ENCODE results near the gene HIC1.
A peak's percentile ranks its signal among the peaks of the same experiment; 100 is the strongest.

HIC1 gene

DNA sequence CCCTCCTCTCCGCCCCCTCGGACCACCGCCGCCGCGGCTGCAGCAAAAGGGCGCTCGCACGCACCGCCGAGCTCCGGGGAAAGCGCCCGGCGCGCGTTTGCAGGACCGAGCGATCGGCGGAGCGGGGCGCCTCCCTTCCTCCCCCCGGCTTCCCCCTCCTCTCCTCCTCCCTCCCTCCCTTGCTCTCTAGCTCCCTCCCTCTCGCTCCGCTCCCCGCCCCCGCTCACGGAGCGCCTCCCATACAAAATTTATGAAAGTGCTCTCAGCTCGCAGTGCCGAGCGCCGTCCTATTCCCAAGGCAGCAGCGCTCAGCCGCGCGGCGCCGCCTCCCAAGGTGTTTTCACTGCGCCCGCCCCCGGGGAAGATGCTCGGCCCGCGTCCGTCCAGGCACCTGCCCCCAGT lies 29.7 kb upstream of the HIC1 start, which contains the start of gene RTN4RL1:
Gene RTN4RL1 (minus strand): TSS at position 115 of the 402 bp plus-strand sequence. CDS start 469 bp downstream, outside the sequence.
- DNase-seq: peak in 37 of 56 donors; percentile 18 to 76 (median 54)

DNA sequence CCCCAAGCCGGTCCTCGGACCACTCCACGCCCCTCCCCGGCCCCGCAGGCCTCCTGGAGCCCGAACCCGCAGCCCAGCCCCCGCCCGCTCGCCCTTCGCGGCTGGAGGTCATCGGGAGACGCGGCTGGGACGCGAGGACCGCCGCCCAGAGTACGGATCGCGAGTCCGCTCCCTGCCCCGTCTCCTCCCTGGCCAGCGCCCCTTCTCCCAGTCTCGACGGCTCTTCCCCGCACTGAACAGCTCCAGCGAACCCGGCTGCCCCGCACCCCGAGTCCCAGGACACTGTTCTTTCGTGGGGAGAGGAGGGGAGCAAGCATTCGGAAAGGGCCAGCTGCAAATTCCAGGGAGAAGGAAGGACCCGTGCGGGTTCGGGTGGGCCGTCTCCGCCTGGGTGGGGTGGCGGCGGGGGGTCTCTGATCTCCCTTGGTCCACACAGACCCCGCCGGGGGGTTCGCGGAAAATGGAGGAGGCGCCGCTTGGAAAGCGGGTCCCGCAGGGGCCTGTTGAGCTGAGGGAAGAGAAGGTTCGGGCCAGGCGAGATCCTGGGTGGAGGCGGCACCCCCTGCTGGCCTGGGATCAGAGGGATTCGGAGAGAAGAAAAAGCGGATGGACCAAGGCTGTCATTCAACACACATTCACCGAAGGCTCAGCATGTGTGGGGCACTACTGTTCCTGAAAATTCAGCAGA lies 29.1 kb upstream of the HIC1 start:
- DNase-seq: peak in 31 of 56 donors; percentile 7 to 68 (median 36)

- DNase-seq: peak in 11 of 56 donors; percentile 21 to 77 (median 40)
Observed at GRCh38 chr17:2027528-2028233, 27.2 kb upstream of the HIC1 start.

- DNase-seq: no peak
Observed at GRCh38 chr17:2028234-2028614, 26.7 kb upstream of the HIC1 start.

GRCh38 chr17:2028737-2029136 lies 26.2 kb upstream of the HIC1 start:
- peak in 2 of 56 donors; percentile 23 to 27 for DNase-seq

DNA sequence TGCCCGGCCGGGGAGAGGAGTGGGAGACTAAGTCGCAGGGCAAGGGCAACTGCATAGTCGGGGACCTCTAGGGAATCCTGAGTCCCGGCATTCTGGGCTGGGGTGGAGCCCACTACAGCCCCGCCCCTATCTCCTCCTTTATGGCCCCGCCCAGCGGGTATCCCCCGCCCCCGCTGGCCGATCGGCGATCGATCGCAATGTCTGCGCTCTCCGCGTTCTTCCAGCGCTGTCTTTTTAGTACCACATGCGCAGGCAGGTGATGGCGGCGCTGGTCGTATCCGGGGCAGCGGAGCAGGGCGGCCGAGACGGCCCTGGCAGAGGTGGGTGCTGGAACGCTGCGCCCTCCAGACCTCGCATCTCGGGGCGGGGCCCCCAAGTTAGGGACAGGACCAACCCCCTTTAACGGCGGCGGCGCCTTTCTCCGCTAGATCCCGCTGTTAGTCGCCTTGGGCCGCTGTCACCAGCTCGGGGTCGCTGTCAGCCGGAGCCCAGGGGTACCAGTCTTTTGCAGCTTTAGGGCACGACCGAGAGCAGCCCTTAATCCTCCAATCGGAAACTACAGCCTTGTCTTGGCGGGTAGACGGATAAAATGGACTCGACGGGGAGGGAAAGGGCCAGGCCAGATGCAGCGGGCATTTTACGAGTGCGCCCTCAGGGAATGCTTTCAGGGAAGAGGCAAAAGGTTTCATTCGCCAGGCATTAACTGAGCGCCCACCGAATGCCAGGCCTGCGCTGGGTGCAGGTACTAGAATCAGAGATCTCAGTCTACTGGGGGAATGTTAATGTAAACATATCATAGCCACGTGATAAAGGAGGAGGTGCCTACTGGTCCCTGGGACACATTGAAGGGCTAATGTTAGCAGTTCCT lies 24.8 kb upstream of the HIC1 start, which contains the start of gene DPH1:
Gene DPH1 (plus strand): TSS at position 243 of the 868 bp plus-strand sequence. CDS start 17 bp downstream, at position 260.
- DNase-seq: peak in 55 of 56 donors; percentile 25 to 92 (median 79)

DNA sequence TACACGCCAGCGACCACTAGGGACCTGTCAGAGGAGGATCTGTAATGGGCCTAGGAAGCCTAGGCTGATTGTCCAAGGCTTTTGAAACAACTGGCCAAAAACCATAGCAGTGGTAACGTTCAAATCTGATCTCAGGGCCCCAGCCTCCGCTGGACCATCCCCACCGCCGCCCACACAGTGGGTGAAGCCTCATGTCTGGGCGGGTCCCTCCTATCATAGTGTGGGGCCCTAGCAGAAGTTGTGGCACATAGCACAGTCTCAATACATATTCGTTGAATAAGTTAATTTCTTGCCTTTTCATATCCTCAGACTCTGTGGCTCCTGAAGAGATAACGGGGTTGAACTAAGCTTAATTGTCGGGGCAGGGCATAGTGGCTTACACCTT lies 24.1 kb upstream of the HIC1 start:
- peak in 2 of 56 donors; percentile 59 to 64 for DNase-seq

- DNase-seq: no peak
Observed at GRCh38 chr17:2033153-2033552, 21.8 kb upstream of the HIC1 start.

DNA sequence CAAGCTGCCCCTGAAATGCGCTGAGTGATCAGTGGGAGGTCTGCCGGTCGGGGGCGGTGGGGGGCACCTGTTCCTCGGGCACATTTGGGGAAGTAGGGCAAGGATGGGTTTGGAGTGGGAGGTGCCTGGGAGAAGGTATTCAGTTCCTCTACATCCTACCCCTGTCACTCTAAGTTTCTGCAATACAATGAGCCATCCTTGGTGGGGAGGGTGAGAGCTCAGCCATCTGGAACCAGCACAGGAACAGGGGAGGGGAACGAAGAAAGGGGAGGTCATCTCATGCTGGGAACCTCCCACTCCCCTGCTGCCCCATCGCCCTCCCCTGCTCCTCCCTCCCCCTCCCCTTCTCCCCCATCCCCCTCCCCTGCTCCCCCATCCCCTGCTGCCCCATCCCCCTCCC lies 20.7 kb upstream of the HIC1 start:
- no peak for DNase-seq

DNA sequence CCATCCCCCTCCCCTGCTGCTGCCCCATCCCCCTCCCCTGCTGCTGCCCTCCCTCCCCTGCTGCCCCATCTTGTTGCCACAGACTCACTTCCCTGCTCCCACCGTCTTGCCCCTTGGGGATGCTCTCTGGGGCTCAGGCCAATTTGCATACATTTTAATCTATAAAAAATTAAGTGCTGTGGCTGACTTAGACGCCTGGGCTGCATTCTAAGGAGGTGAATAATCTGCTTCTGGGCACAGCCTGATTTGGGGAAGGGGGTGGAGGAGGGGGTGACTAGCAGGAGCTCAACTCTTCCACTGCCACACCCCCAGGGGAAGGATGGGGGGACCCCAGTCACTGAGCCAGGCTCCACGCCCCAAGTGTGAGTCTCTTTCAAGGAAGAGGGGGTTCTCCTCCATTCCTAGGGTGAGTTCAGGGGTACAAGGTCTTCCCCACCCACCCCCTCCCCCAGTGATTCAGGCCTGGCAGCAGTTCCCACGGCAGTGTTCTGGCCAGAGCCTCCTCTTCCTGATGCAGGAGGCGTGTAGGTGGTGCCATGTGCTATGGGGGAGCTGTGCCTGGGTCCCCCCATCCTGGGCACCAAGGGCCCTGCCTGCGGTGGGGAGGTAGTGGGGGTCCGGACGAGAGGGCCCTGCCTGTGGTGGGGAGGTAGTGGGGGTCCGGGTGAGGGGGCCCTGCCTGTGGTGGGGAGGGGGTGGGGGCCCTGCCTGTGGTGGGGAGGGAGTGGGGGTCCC lies 19.9 kb upstream of the HIC1 start:
- no peak for DNase-seq

- no peak for DNase-seq
Observed at GRCh38 chr17:2035541-2036488, 19.1 kb upstream of the HIC1 start.

DNA sequence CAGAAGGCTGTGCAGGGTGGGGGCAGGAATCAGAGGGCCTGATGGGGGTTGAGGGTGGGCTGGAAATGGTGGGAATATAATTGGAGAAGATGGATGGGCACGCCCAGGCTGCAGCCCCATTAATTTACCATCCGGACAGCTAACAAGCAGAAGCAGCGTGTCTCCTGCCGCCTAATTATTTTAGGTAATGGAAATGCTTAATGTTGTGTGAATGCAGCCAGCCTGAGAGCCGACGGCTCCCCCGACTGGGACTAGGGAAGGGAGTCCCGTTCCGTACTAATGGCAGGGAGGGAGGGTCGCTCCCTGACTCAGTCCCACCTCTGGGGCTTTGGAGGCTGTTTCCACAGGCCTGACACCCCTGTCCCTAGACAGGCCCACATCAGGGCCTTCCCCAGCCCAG lies 17.7 kb upstream of the HIC1 start:
- no peak for DNase-seq

DNA sequence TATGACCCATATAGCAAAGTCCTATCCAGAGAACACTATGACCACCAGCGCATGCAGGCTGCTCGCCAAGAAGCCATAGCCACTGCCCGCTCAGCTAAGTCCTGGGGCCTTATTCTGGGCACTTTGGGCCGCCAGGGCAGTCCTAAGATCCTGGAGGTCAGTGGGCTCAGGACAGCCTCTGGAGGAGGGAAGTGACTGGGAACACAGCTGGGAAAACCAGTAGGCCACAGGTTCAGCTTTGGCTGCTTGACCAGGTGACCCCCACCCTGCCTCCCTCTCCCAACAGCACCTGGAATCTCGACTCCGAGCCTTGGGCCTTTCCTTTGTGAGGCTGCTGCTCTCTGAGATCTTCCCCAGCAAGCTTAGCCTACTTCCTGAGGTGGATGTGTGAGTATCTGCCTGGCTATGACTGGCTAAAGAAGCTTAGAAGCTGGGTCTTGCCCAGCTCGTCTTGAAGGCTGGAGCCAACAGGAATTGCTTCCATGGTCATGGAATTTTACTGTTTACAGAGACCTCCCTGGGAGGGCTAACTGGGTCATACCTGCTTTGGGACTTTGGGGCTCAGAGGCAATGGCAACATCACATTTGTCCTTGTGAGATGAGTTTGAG lies 14.6 kb upstream of the HIC1 start:
- no peak for DNase-seq

DNA sequence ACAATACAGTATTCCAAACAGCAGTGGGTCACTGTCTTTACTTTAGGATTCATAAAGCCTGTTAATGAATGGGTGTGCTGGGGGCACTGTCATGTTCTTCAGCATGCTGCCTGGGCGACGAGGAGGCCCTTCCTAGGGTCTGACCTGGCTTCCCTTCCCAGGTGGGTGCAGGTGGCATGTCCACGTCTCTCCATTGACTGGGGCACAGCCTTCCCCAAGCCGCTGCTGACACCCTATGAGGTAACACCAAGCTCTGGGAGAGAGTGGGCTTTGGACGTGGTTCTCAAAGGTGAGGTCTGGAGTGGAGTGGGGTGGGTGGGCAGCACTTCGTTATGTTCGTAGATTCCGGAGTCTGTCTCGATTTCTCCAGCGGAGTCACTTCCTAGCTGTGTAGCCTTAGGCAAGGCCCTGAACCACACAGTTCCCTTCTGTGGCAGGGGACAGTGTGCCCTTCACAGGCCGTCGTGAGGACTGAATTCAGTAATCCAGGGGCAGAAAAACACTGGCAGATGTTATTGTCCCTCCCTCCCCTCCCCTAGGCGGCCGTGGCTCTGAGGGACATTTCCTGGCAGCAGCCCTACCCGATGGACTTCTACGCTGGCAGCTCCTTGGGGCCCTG lies 13.9 kb upstream of the HIC1 start:
- peak in 1 of 56 donors; percentile 55 for DNase-seq

- DNase-seq: peak; percentile 56 to 96 (median 87)
Observed at GRCh38 chr17:2041561-2042389, 13.1 kb upstream of the HIC1 start, which contains the start of gene OVCA2. OVCA2 (plus strand) TSS chr17:2042022; CDS start chr17:2042048, 26 bp downstream.

GRCh38 chr17:2042390-2042847 lies 12.5 kb upstream of the HIC1 start:
- DNase-seq: peak in 2 of 56 donors; percentile 29 to 40

DNA sequence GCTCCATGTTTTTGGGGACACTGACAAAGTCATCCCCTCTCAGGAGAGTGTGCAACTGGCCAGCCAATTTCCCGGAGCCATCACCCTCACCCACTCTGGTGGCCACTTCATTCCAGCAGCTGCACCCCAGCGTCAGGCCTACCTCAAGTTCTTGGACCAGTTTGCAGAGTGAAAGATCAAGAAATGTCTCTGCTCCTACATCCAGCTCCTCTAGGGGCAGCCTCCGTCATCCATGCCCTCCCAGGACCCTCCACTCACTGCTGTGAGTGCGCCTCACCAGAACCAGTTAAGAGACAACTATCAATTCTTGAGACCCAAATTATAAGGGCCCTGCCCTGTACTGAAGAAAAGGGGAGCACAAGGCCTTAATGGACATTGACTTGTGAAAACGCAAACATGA lies 12.0 kb upstream of the HIC1 start:
- no peak for DNase-seq

GRCh38 chr17:2043785-2044184 lies 11.1 kb upstream of the HIC1 start:
- DNase-seq: no peak
